GM18858 (cell line): ENCODE data around the gene BATF.

ENCODE experiments used
- ATAC-seq: cut with Tn5 transposase; IDR thresholded peaks from one replicate; pipeline ENCODE4 v1.9.1; 2021; ENCODE audit not compliant: unreplicated experiment

The BATF gene

GRCh38 chr14:75531660-75532317, 9.5 kb downstream of the BATF start:
- no peak for ATAC-seq

- no peak for ATAC-seq
Measured at GRCh38 chr14:75533791-75534555, 11.7 kb downstream of the BATF start.

GRCh38 chr14:75535164-75535898, 13.1 kb downstream of the BATF start:
- ATAC-seq: no peak

- no peak for ATAC-seq
Measured at GRCh38 chr14:75537071-75537470, 14.8 kb downstream of the BATF start.

GRCh38 chr14:75539162-75539560, 16.9 kb downstream of the BATF start:
- ATAC-seq: peak; percentile 3

- ATAC-seq: peak; percentile 36
Measured at GRCh38 chr14:75539561-75540478, 17.6 kb downstream of the BATF start.

- no peak for ATAC-seq
Measured at GRCh38 chr14:75540479-75540851, 18.2 kb downstream of the BATF start.

GRCh38 chr14:75542588-75543091, 20.4 kb downstream of the BATF start:
- peak; percentile 35 for ATAC-seq

- no peak for ATAC-seq
Measured at GRCh38 chr14:75543253-75543652, 21.0 kb downstream of the BATF start.

- ATAC-seq: no peak
Measured at GRCh38 chr14:75543786-75544185, 21.5 kb downstream of the BATF start.

GRCh38 chr14:75545907-75546306, 23.6 kb downstream of the BATF start:
- no peak for ATAC-seq

GRCh38 chr14:75547552-75548250, 25.4 kb downstream of the BATF start:
- ATAC-seq: no peak

GRCh38 chr14:75548544-75548943, 26.3 kb downstream of the BATF start:
- no peak for ATAC-seq

- peak; percentile 50 for ATAC-seq
Measured at GRCh38 chr14:75549169-75549568, 26.9 kb downstream of the BATF start.

- no peak for ATAC-seq
Measured at GRCh38 chr14:75551021-75551420, 28.8 kb downstream of the BATF start.

GRCh38 chr14:75553157-75553556, 30.9 kb downstream of the BATF start:
- ATAC-seq: no peak

GRCh38 chr14:75553761-75554364, 31.6 kb downstream of the BATF start:
- no peak for ATAC-seq

- ATAC-seq: no peak
Measured at GRCh38 chr14:75554482-75554881, 32.2 kb downstream of the BATF start.

GRCh38 chr14:75558440-75558839, 36.2 kb downstream of the BATF start:
- no peak for ATAC-seq

GRCh38 chr14:75559045-75559444, 36.8 kb downstream of the BATF start:
- ATAC-seq: no peak
